Measurements from ENCODE around the gene RGS17. TPM values are rescaled to one million over a fixed set of nuclear protein-coding genes. Genes with fewer than 3 reads are reported as not detected.
A peak's percentile ranks its signal among the peaks of the same experiment; 100 is the strongest.

The RGS17 gene
- total and polyA plus RNA-seq, 2 of the 13 experiments (the other 11 are each of a cell fraction or from before 2014, with no cell fraction given): 0.04 TPM; not detected in 1

- H3K27ac ChIP-seq (ENCODE audit: extremely low read length, insufficient read depth, low read length): no peak overlapping the region
- no TSS peak for BruUV-seq (replicated peaks)
- H3K27me3 ChIP-seq (ENCODE audit: control insufficient read depth in 1 of 2, insufficient read depth in 2 of 2, low read length in 2 of 2): no peaks in the 10 kb centered on the region
- DNase-seq (ENCODE audit: low spot score): no peak
- CTCF ChIA-PET (ENCODE audit: low intra/inter-chr PET ratio, low total read pairs): no interaction called here
- no peaks in the 10 kb centered on the region for H3K79me2 ChIP-seq (ENCODE audit: insufficient read depth, low read length)
- H4K20me1 ChIP-seq (ENCODE audit: insufficient read depth, low read length): no peaks in the 10 kb centered on the region
- no peaks in the 10 kb centered on the region for H3K4me1 ChIP-seq (ENCODE audit: insufficient read depth, low read length)
- FAIRE-seq: no peak
- no peak overlapping the region for H3K9ac ChIP-seq (ENCODE audit: insufficient read depth, low read depth, low read length)
- H3K9me3 ChIP-seq (ENCODE audit: low read length): no peaks in the 10 kb centered on the region
- in situ Hi-C loops (cut with HindIII; ENCODE audit: extremely low pct_ligation_motif_present, low pct_unique_long_range_greater_than_20kb): no loop called here
- ATAC-seq: no peak
- H3K4me2 ChIP-seq (ENCODE audit: low read depth, low read length): no peak overlapping the region
- H2AFZ ChIP-seq (ENCODE audit: low read length): no peak overlapping the region
- POLR2A ChIA-PET: no interaction called here
- H3K4me3 ChIP-seq (replicated peaks in 1 of 3; ENCODE audit: insufficient read depth in 1 of 3, low read depth in 2 of 3, low read length in 3 of 3): no peak overlapping the region
- no peaks in the 10 kb centered on the region for H3K36me3 ChIP-seq (replicated peaks in 1 of 2; ENCODE audit: control insufficient read depth in 1 of 2, insufficient read depth in 2 of 2, low read length in 2 of 2)
- TF ChIP-seq HMGA1 (CRISPR knock-in tag; conservative IDR thresholded peaks at IDR 0.05) (no peak), ZNF235 (CRISPR knock-in tag; IDR thresholded peaks at IDR 0.05; ENCODE audit: borderline replicate concordance) (no peak), ZNF674 (CRISPR knock-in tag; IDR thresholded peaks at IDR 0.05; ENCODE audit: low read depth) (no peak), ZNF317 (CRISPR knock-in tag; IDR thresholded peaks at IDR 0.05) (peak; percentile 85; the same call in 1 of the 2 replicates), AGO2 (optimal IDR thresholded peaks at IDR 0.05; ENCODE audit: low read depth, low read length) (no peak), FOXC1 (CRISPR knock-in tag; IDR thresholded peaks at IDR 0.05; ENCODE audit: borderline replicate concordance) (no peak), ZNF703 (CRISPR knock-in tag; IDR thresholded peaks at IDR 0.05; ENCODE audit: borderline replicate concordance) (no peak), PATZ1 (CRISPR knock-in tag; IDR thresholded peaks at IDR 0.05) (no peak), KDM6A (CRISPR knock-in tag; IDR thresholded peaks at IDR 0.05; ENCODE audit: low read depth) (no peak)
- intact Hi-C loops (cut with micrococcal nuclease; ENCODE audit: unreplicated experiment): no loop called here
- 0% methylated on average over 2 of the region's 2 CpGs for WGBS (ENCODE audit: low lambda C conversion rate)
These were observed 49.2 kb downstream of the RGS17 start for GRCh38 chr6:153081914-153082313.
